Measurements from ENCODE around the gene CARD9.
A peak's percentile ranks its signal among the peaks of the same experiment; 100 is the strongest.

CARD9 gene

GRCh38 chr9:136346157-136346481, 27.4 kb downstream of the CARD9 start:
- no peak for DNase-seq

GRCh38 chr9:136345281-136346156, 27.9 kb downstream of the CARD9 start:
- DNase-seq: no peak

- DNase-seq: no peak
Observed at GRCh38 chr9:136344544-136345280, 28.8 kb downstream of the CARD9 start.

DNA sequence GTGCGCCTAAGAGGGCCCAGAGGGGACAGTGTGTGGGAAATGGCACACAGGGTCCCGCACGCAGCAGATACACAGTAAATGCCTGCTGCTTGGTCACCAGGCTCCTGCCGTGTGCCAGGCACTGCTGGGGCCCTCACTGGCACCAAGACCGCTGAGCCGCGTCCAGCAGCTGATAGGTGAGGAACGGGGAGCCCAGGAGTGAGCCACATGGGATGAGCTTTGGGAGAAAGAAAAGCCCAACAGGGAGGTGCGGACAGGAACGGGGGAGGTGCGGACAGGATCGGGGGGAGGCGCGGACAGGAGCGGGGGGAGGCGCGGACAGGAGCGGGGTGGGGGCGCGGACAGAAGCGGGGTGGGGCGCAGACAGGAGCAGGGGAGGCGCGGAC, 29.6 kb downstream of the CARD9 start:
- no peak for DNase-seq

DNA sequence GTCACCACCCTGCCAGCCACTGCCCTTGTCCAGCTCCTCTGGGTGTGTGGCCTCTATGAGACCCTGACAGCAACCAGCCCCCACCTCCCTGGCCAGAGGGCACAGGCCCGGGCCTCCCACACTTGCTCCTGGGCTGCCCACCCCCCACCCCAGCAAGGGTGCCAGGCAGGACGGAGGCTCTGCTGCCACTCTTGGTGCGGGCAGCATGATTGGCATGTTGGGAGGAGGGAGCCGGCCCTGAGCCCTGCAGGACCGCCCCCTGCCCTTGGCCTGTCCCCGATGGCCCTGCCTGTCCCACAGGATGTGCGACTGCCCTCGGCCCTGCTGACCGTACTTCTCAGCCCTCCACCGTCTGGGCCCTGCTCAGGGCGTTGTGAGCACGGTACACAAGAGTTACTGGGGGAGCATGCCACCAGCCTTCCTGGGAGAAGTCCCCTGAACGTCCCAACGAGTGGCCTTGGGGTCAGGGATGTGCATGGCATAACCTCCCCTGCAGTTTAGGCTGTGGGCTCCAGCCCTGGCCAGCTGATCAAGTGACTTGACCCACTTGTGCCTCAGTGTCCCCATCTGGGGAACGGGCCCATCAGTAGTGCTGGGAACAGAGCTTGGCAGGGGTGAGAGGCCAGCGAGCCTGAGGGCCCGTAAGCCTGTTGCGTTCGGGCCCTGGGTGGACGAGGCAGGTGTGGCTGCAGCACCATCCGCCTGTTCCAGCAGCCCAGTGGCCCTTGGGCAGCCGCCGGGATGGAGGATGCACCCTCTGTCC, 30.2 kb downstream of the CARD9 start:
- DNase-seq: no peak

DNA sequence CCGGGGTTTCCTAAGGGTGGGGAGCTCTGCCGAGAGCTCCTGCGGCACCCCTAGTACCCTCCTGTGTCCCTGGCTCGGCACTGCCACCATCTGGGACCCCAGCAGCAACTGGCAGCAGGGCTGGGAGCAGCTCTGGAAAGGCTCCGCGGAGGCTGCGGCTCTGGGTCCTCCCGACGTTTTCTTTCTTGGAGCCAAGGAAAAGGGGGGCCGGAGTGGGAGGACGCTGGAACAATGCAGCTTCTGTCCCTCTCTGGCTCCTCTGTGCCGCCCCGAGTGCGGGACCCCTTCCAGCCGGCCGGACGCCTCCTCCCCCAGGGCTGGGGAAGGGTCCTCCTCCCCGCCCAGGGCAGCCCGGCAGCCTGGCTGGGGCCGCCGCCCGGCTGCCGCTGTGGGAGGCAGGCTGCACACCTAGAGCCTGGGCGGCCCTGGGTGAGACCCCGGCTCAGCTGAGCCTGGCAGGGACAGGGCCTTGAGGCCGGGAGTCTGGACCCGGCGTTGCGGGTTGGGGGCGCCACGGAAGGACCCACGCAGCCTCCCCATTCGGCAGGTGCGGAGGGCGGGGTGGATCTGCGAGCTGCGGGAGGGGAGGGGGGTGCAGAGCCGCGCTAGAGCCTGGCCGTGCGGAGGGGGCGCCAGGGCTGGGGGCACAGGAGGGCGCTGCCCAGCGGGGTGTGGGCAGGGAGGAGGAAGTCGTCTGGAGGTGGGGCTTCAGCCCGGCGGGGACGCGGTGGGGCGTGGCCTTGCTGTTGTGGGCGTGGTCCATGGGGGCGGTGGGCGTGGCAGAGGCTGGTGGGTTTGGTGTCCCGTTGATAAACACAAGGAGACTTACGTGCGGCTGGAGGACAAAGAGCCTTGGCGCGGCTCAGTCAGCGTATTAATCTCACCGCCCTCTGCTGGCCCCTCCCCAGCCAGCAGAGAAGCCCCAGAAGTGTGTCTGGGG, 31.0 kb downstream of the CARD9 start:
- DNase-seq: peak; percentile 91

DNA sequence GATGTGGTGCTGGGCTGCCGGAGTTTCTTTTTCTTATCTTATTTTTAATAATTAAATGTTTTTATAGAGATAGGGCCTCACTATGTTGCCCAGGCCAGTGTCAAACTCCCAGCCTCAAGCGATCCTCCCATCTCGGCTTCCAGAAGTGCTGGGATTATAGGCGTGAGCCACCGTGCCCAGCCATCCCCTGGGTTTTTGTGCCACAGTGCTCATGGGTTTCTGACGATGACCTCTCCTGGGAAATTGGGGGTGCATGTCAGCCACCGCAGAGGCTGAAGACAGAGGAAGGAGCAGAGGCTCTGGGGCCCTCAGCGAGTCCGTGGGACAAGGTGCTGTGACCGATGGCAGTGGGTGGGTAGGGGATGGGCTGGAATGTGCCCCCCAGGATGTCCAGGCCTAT, 31.7 kb downstream of the CARD9 start:
- no peak for DNase-seq

- no peak for DNase-seq
Observed at GRCh38 chr9:136341042-136341655, 32.3 kb downstream of the CARD9 start.

GRCh38 chr9:136340356-136341041, 33.0 kb downstream of the CARD9 start:
- DNase-seq: no peak

DNA sequence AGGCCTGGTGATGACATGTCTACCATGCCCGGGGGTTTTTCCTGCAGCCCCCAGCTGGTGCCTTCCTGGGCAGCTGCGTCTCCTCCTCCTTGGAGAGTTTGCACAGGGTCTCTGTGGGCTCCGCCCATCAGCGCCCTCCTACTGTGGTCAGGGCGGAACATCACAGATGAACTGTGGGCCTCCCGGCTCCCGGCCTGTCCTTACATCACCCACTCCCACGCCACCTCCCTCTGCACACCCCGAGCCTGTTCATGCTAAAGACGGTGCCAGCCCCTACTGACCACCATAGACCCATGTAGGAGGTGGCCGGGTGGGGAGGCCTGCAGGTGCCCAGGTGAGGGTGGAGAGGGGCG, 33.5 kb downstream of the CARD9 start:
- no peak for DNase-seq

DNA sequence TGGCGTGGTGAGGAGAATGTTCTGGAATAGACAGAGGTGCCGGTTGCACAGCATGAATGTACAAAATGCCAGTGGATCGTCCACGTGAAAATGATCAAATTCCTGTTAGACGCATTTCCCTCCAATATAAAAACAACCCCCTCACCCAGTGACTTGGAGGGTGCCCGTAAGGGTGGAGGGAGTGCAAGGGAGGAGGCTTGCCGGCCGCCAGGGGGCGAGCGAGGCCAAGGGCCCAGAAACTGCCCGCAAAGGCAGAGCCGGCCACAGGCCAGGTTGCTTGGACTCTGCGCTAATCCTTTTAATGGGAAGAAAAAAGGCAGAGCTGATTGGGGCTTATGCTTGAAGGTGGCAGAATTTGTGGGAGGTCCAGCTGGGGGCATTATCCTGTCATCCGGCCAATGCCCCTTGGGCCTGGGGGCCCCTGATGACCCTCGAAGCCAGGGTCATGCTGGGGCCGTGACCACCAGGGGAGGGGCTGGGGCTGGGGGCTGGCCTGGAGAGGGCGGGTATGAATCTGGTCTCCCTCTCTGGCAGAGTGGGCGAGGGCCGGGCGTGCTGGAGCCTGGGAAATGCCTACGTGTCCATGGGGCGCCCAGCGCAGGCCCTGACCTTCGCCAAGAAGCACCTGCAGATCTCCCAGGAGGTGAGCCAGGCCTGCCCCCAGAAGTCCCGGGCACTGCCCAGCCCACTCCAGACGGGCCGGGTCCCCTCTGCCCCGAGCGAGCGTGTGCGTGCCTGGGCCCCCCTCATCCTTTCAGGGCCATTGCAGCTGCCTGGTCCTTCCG, 34.1 kb downstream of the CARD9 start:
- peak; percentile 63 for DNase-seq

DNA sequence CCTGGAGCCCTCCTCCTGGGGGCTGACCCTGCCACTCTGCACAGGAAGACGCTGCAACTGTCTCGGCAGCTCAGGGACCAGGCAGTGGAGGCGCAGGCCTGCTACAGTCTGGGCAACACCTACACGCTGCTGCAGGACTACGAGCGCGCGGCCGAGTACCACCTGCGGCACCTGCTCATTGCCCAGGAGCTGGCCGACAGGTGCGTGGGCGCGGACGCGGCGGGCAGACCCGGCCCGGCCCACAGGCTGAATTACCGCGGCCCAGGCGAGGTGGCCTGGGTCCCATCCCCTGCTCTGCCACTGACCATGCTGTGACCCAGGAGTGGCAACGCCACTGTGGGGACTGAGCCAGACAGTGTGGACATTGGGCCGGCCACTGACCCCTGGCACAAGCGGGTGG, 35.0 kb downstream of the CARD9 start:
- DNase-seq: no peak

DNA sequence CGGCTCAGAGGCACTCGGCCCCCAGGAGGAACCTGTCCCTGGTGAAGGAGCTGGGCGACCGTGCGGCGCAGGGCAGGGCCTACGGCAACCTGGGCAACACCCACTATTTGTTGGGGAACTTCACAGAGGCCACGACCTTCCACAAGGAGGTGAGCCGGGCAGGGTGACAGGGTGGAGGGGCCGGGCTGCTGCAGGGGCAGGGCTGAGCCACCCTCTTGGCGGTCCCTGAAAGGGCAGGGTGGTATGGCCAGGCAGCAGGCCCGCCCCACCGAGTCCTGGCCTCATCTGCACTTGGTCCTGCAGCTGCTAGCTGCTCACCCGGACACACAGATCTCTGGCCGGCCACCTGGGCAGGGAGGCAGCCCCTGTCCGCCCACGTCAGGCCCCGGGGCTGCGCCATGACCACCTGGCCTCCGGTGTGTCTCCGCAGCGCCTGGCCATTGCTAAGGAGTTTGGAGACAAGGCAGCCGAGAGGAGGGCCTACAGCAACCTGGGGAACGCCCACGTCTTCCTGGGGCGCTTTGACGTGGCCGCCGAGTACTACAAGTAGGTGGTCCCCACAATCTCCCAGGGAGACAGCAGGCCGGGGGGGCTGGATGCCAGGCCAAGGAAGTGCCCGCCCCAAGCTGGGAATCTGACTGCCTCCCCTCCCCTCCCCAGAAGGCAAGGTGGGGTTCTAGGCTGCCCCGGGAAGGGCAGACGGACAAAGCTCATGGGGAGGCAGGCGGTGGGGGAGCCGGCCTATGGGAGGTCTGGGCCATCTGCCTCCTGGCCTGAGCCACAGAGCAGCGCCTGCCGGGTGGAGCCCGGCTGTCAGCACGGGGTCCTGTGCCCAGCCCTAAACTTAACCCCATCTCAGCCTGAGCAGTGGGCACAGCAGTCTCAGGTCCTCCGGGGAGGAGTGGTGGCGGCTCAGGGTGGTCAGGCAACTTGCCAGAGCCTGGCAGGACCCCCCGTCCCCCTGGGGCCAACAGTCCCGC, 35.8 kb downstream of the CARD9 start:
- DNase-seq: no peak

DNA sequence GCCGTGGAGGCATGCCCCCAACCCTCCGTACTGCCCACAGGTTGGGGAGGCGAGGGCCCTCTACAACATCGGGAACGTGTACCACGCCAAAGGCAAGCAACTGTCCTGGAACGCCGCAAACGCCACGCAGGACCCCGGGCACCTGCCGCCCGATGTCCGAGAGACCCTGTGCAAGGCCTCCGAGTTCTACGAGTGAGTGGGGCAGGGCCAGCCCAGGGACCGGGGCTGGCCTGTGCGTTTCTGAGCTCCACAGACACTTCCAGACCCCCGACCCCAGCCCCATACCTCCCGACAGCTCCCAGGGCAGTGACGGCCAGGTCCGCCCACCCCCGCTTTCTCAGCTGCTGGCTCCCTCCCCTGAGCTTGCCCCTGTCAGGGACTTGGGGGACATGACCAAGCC, 36.6 kb downstream of the CARD9 start:
- no peak for DNase-seq

DNA sequence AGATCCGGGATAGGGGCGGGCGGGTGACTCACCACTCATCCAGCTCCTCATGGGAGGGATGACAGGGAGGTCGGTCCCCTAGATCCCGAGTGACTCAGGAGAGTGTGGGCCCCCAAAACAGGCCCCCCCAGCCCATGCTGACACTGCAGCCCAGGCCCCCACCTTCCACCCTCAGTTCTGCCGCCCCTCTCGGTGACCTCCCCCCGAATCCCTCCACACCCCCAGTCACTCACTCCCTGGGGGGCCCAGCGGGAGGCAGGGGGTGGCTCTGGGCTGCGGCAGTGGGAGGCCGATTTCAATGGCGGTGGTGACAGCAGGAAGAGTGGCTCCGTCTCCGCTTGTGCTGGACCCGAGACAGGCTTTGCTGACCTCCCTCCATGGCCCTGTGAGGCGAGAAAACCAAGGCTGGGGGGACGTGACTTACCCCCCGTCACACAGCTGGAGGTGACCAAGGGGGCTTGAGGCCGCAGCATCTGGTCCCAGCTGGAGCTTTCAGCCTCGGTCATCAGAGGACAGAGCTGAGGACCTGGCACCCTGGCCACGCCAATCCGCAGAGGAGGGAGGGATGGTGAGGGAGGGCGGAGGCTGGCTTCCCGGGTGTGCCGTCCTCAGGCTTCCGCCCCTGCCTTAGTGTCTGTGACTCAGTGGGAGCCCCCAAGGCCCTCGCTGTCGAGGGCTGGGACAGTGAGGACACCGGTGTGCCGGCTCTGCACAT, 37.2 kb downstream of the CARD9 start:
- DNase-seq: no peak

DNA sequence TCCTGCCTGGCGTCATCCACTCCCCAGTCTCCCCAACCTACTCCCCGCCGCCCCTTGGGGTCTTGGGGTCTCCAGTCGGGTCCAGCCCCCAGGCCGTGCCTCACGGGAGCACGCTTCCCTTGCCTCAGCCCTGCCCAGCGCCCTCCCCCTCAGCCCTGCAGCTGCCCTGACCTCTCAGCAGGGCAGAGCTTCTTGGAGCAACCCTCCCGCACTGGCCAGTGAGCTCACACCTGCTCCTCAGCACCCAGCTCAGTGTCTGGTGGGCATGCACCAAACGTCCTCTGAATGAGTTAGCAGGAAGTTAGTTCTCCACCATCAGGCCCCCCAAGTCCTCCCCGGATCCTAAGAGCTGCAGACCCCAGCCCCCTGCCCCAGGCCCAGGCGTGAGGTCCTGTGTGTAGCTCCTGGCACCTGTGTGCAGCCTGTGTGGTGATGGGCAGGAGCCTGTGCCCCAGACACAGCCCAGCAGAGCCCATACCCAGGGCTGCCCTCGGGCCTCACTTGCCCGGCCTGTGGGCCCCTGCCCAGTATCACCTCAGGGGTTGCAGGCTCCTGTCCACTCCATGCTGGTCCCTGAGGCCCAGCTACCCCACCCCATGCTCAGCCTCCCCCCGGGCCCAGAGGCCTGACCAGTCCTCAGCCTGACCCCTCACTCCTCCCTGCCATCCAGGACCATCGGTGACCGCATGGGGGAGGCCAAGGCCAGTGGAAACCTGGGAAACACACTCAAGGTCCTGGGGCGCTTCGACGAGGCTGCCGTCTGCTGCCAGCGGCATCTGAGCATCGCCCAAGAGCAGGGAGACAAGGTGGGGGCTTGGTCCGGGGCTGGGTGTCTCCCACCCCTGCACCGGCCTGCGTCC, 37.9 kb downstream of the CARD9 start:
- DNase-seq: no peak

GRCh38 chr9:136334541-136334940, 38.9 kb downstream of the CARD9 start:
- no peak for DNase-seq

DNA sequence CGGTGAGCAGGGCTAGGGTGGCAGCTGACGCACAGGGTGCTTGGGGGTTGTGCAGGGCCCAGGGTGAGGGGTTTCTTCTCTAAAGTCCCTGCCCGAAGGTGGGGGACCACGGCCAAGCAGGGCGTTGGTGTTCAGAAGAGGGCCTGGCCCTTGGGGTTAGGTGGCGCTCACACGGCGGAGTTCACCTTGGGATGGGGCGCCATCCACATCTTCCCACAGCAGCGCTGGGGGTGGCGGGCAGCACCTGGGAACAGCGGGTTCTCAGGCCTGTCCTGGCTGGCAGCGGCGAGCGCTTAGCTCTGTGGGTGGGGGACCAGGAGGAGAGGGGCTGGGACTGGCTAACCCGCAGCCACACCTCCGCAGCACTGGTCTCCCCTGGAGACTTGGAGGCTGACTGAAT, 40.0 kb downstream of the CARD9 start:
- DNase-seq: no peak

Measured in hematopoietic multipotent progenitor cell treated with erythropoietin and hydrocortisone succinate and interleukin-3 and kit ligand, for 8 days (in vitro differentiated cells).